SK-N-SH treated with all-trans-retinoic acid at 6 μM for 48 hours (cell line): Measurements from ENCODE around the gene DNAH9.

Experiments
- ATAC-seq: fragments of 200-7000 bp; cut with Tn5 transposase; 3 replicates; pipeline ENCODE4 v1.9.1; 2020; ENCODE audit warnings: mild to moderate bottlenecking, moderate library complexity
- ARNTL ChIP-seq: fragments of 450-650 bp; formaldehyde crosslinking; IDR thresholded peaks from 2 replicates; pipeline ENCODE4 v1.5.0; 2020; ENCODE audit warnings: low read depth, mild to moderate bottlenecking, moderate library complexity, borderline replicate concordance
- BACH2 ChIP-seq: fragments of 250-450 bp; sonication (Bioruptor Pico); IDR thresholded peaks from 2 replicates; pipeline ENCODE4 v1.9.0; 2021; ENCODE audit warnings: mild to moderate bottlenecking, borderline replicate concordance
- CREB5 ChIP-seq: fragments of 250-450 bp; sonication (Bioruptor Pico); IDR thresholded peaks from 2 replicates; pipeline ENCODE4 v1.5.1; 2020; ENCODE audit warnings: low read depth, mild to moderate bottlenecking, moderate library complexity
- CSDC2 ChIP-seq: fragments of 250-450 bp; sonication (Bioruptor Pico); IDR thresholded peaks from 2 replicates; pipeline ENCODE4 v1.5.0; 2020; ENCODE audit warnings: mild to moderate bottlenecking, moderate library complexity
- CSRNP3 ChIP-seq: fragments of 250-450 bp; sonication (Bioruptor Pico); IDR thresholded peaks from 2 replicates; pipeline ENCODE4 v1.5.1; 2021; ENCODE audit warnings: mild to moderate bottlenecking, moderate library complexity
- ESRRG ChIP-seq: fragments of 250-450 bp; sonication (Bioruptor Pico); IDR thresholded peaks from 2 replicates; pipeline ENCODE4 v1.6.1; 2021; ENCODE audit warnings: mild to moderate bottlenecking
- ISL1 ChIP-seq: fragments of 250-450 bp; sonication (Bioruptor Pico); IDR thresholded peaks from 2 replicates; pipeline ENCODE4 v2.1.2; 2022; ENCODE audit warnings: mild to moderate bottlenecking, moderate library complexity
- OSR1 ChIP-seq: fragments of 250-450 bp; sonication (Bioruptor Pico); IDR thresholded peaks from 2 replicates; pipeline ENCODE4 v1.8.0; 2022; ENCODE audit warnings: moderate library complexity, mild to moderate bottlenecking, inconsistent platforms
- PATZ1 ChIP-seq: fragments of 250-450 bp; sonication (Bioruptor Pico); IDR thresholded peaks from 2 replicates; pipeline ENCODE4 v1.8.0; 2020; ENCODE audit warnings: mild to moderate bottlenecking, moderate library complexity, borderline replicate concordance
- POU6F1 ChIP-seq: fragments of 250-450 bp; sonication (Bioruptor Pico); IDR thresholded peaks from 2 replicates; pipeline ENCODE4 v1.8.0; 2021; ENCODE audit warnings: low read depth, mild to moderate bottlenecking, moderate library complexity, borderline replicate concordance
- PPARA ChIP-seq: fragments of 250-450 bp; sonication (Bioruptor Pico); IDR thresholded peaks from 2 replicates; pipeline ENCODE4 v1.5.0; 2020; ENCODE audit warnings: mild to moderate bottlenecking, borderline replicate concordance
- RARB ChIP-seq: fragments of 250-450 bp; sonication (Bioruptor Pico); IDR thresholded peaks from 2 replicates; pipeline ENCODE4 v1.8.0; 2021; ENCODE audit warnings: mild to moderate bottlenecking, moderate library complexity
- SNAI2 ChIP-seq: fragments of 250-450 bp; sonication (Bioruptor Pico); IDR thresholded peaks from 2 replicates; pipeline ENCODE4 v1.5.0; 2020; ENCODE audit warnings: mild to moderate bottlenecking, moderate library complexity
- TCF4 ChIP-seq: fragments of 250-450 bp; sonication (Bioruptor Pico); IDR thresholded peaks from 2 replicates; pipeline ENCODE4 v1.8.0; 2021; ENCODE audit warnings: mild to moderate bottlenecking, moderate library complexity, borderline replicate concordance
- ZC3H10 ChIP-seq: fragments of 250-450 bp; sonication (Bioruptor Pico); IDR thresholded peaks from 2 replicates; pipeline ENCODE4 v1.5.1; 2021; ENCODE audit warnings: mild to moderate bottlenecking, moderate library complexity
- ZFP3 ChIP-seq: fragments of 250-450 bp; sonication (Bioruptor Pico); IDR thresholded peaks from 2 replicates; pipeline ENCODE4 v1.5.0; 2020; ENCODE audit warnings: mild to moderate bottlenecking, moderate library complexity
- ZFP30 ChIP-seq: fragments of 450-650 bp; formaldehyde crosslinking; IDR thresholded peaks from 2 replicates; pipeline ENCODE4 v1.5.0; 2022; ENCODE audit warnings: mild to moderate bottlenecking, moderate library complexity
- ZNF565 ChIP-seq: fragments of 450-650 bp; formaldehyde crosslinking; conservative IDR thresholded peaks from 2 replicates; pipeline ENCODE4 v1.5.0; 2020; ENCODE audit warnings: low read depth, mild to moderate bottlenecking, moderate library complexity
- ZNF70 ChIP-seq: fragments of 450-650 bp; formaldehyde crosslinking; IDR thresholded peaks from 2 replicates; pipeline ENCODE4 v1.5.0; 2020; ENCODE audit warnings: mild to moderate bottlenecking, moderate library complexity
- ZNF8 ChIP-seq: fragments of 450-650 bp; formaldehyde crosslinking; IDR thresholded peaks from 2 replicates; pipeline ENCODE4 v1.5.0; 2020; ENCODE audit warnings: mild to moderate bottlenecking, moderate library complexity

The DNAH9 gene

GRCh38 chr17:11558681-11559234 is 39.5 kb upstream of the DNAH9 start:
- no peak for TF ChIP-seq ZFP3 (CRISPR knock-in tag)
- TF ChIP-seq OSR1 (CRISPR knock-in tag), result no peak
- no peak for TF ChIP-seq PATZ1 (CRISPR knock-in tag)
- TF ChIP-seq RARB (CRISPR knock-in tag), result no peak
- ATAC-seq, result no peak

GRCh38 chr17:11559601-11560000 is 38.7 kb upstream of the DNAH9 start:
- ATAC-seq, result no peak
- TF ChIP-seq PPARA (no peak), CSDC2 (CRISPR knock-in tag) (no peak), PATZ1 (CRISPR knock-in tag) (no peak), CSRNP3 (CRISPR knock-in tag) (no peak)

GRCh38 chr17:11561281-11561680 is 37.0 kb upstream of the DNAH9 start:
- ATAC-seq, result no peak
- TF ChIP-seq PATZ1 (CRISPR knock-in tag), result no peak
- no peak for TF ChIP-seq ARNTL
- no peak for TF ChIP-seq ZFP3 (CRISPR knock-in tag)
- TF ChIP-seq ZNF565 (CRISPR knock-in tag), result no peak
- no peak for TF ChIP-seq SNAI2
- TF ChIP-seq TCF4, result no peak
- TF ChIP-seq ZNF70 (CRISPR knock-in tag), result no peak
- no peak for TF ChIP-seq POU6F1 (CRISPR knock-in tag)
- no peak for TF ChIP-seq BACH2 (CRISPR knock-in tag)
- TF ChIP-seq ESRRG (CRISPR knock-in tag), result no peak
- TF ChIP-seq ZNF8 (CRISPR knock-in tag), result no peak
- TF ChIP-seq OSR1 (CRISPR knock-in tag), result no peak
- TF ChIP-seq CSDC2 (CRISPR knock-in tag), result no peak
- TF ChIP-seq, all 23 proteins: peak for 0

- no peak for ATAC-seq
- TF ChIP-seq ARNTL, result no peak
- no peak for TF ChIP-seq ZNF8 (CRISPR knock-in tag)
- no peak for TF ChIP-seq ESRRG (CRISPR knock-in tag)
- no peak for TF ChIP-seq CREB5
- no peak for TF ChIP-seq ZNF70 (CRISPR knock-in tag)
- no peak for TF ChIP-seq ZFP30
- no peak for TF ChIP-seq ISL1 (CRISPR knock-in tag)
- no peak for TF ChIP-seq PPARA
- TF ChIP-seq ZC3H10 (CRISPR knock-in tag), result no peak
These were observed 36.6 kb upstream of the DNAH9 start for GRCh38 chr17:11561702-11562101.
